Hippocampal formation (tissue), 2 donors: ENCODE results near the gene SLC7A10.
A peak's percentile ranks its signal among the peaks of the same experiment; 100 is the strongest.
"Not testable (repeated sequence)": the region's sequence is repeated elsewhere in the genome, so short reads cannot be mapped to it uniquely, and the experiment has no call there.

Source experiments
- DNase-seq, 2 donors: peaks; one replicate each; lab custom pipeline; 2025; lab: John Stamatoyannopoulos, UW

SLC7A10 gene

DNA sequence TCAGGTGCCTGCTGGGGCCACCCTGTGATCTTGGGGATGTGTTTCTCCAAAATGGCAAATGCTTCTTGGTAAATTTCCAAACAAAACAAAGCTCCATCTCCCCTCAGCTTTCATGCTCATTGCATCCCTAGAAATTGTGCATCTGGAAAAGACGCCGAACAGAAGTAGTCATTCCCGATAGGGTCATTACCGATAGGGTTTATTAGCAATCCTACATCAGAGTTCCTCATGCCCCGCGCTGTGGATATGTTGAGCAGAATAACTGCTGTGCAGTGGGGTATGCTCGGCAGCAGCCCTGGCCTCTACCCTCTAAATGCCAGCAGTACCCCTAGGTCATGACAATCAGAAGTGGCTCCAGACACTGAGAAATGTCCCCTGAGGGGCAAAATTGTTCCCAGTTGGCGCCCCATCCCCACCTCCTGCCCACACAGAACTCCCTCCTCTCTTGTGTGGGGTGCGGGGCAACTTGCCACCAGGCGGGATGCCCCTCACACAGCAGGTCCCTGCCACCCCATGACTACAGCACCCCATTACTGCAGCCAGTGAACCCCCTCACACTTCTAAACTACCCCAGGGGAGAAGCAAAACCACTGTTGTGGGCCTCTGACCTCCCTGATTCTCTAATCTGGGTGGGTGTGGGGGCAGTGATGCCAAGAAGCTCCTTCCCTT lies 13.0 kb upstream of the SLC7A10 start:
- DNase-seq, result no peak

GRCh38 chr19:33236696-33237390 lies 11.2 kb upstream of the SLC7A10 start:
- no peak for DNase-seq

DNA sequence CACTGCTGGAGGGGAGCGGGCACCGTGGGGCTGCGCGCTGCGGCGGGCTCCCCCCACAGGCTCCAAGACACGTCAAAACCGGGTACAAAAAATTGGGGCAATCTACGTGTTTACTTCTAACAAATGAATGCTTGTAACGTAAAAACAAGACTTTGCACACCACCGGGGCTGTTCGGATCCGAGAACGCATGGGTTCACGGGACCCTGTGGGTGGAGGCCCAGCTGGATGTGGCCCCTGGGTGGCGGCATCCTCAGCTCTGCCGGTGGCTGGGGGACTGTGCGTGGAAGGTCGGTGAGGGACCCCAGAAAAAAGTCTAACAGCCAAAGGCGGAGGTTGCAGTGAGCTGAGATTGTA lies 10.3 kb upstream of the SLC7A10 start:
- no peak for DNase-seq

- DNase-seq, result peak; percentile 24 to 59
These were observed 9.8 kb upstream of the SLC7A10 start for GRCh38 chr19:33235269-33235995.

- no peak for DNase-seq
These were observed 9.1 kb upstream of the SLC7A10 start for GRCh38 chr19:33234736-33235135.

GRCh38 chr19:33234092-33234491 lies 8.4 kb upstream of the SLC7A10 start:
- no peak for DNase-seq

DNA sequence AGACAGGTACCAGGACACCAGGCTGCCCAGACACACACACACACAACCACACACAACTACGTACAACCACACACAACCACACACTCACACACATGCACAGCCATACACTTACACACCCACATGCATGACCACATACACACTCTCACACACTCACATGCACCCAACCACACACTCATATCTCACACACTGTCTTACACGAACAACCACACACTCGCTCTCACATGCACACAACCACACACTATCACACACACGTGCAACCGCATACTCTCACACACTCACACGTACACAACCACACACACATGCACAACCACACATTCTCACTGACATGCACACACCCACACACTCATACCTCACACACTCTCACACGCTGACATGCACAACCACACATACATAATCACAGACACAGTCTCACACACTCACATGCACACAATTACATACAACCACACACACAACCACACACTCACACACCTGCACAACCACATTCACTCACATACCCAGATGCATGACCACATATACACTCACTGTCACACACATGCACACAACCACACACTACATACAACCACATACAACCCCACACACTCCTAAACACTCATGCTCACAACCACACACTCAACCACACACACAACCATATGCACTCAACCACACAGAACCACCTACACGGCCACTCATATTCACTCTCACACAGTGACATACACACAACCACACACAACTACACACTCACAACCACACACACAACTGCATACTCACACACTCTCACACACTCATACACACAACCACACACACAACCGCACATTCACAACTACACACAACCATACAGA lies 7.6 kb upstream of the SLC7A10 start:
- no peak for DNase-seq

- DNase-seq, result no peak
These were observed 7.0 kb upstream of the SLC7A10 start for GRCh38 chr19:33232656-33233055.

- DNase-seq, result no peak
These were observed 5.9 kb upstream of the SLC7A10 start for GRCh38 chr19:33231511-33231910.

GRCh38 chr19:33229962-33230361 lies 4.3 kb upstream of the SLC7A10 start:
- DNase-seq, result no peak

- DNase-seq, result no peak
These were observed 2.4 kb upstream of the SLC7A10 start for GRCh38 chr19:33227870-33228599.

- no peak for DNase-seq
These were observed 1.6 kb upstream of the SLC7A10 start for GRCh38 chr19:33227242-33227650.

- DNase-seq, result no peak
These were observed 1.0 kb upstream of the SLC7A10 start for GRCh38 chr19:33226550-33227241.

- DNase-seq, result no peak
These were observed 774 bp downstream of the SLC7A10 start for GRCh38 chr19:33224694-33225457.

DNA sequence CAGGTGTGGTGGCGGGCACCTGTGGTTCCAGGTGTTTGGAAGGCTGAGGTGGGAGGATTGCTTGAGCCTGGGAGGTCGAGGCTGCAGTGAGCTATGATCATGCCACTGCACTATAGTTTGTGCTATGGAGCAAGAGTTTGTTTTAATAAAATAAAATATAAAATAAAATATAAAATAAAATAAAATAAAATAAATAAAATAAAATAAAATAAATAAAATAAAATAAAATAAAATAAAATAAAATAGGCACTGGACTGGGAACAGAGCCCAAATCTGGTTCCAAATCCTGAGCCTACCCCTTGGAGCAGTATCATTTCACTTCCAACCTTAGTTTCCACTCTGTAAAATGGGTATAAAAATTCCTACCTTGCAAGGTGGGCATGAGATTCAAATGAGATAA lies 3.4 kb downstream of the SLC7A10 start:
- not testable (repeated sequence) for DNase-seq

DNA sequence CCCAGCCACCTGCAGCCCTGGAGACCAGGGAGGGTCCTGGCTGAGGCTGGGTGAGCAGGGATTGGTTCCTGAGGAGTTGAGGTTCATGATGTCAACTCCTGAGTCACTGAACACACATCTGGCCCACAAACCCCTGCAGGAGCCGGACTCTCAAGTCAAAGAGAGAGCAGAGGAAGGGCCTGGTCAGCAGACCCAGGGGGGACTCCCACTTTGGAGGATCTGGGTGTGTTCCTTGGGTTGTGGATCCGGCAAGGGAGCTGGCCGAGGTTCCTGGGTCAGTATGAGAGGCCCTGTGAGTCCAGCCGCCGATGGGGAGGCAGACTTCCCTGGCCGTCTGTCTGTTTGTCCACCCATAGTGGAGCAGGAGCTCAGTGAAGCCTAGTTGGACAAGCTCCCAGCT lies 4.0 kb downstream of the SLC7A10 start:
- no peak for DNase-seq

DNA sequence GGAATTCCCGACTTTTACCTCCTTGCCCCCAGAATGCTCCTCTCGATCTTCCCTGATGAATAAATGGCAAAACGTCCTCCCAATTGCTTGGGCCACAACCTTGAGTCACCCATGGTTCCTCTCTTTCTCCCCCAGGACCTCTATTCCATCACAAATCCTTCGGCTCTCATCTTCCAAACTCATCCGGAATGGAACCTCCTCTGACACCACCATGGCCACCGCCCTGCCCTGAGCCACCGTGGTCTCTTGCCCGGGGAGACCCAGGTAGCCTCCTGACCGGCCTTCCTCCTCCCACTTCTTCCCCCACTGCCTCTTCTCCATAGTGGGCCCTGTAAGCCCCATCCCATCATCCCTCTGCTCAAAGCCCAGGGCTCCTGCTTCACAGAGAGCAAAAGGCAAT lies 4.9 kb downstream of the SLC7A10 start:
- DNase-seq, result no peak

- no peak for DNase-seq
These were observed 5.5 kb downstream of the SLC7A10 start for GRCh38 chr19:33220115-33220514.

DNA sequence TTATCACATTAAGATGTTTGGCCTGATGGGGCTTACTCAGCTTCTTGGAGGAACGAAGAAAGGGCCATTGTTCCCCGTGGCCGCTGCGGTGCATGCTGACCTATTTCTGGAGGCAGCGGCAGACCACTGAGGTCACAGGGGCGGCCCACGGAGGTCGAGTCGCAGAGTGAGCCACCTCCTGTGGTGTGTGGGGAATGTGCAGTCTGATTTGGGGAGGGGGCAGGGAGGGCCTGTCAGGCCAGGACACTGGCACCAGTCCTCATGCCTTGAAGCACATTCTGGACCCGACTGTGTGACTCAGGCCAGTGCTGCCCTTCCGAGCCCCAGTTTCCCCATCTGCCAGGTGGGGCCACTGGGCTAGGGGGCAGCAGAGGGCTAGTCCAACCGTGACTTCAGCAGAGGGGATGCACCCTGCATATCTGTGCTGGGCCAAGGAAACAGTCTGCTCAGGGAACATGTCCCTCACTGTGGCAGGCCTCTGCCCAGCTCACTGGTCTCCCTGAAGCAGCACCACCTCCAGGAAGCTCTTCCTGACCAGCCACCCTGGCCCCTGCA lies 6.3 kb downstream of the SLC7A10 start:
- no peak for DNase-seq

GRCh38 chr19:33217881-33218280 lies 7.8 kb downstream of the SLC7A10 start:
- no peak for DNase-seq
